HCEC 1CT (cell line): ENCODE data around the gene REEP1.
A peak's percentile ranks its signal among the peaks of the same experiment; 100 is the strongest.
"Not testable (repeated sequence)": the region's sequence is repeated elsewhere in the genome, so short reads cannot be mapped to it uniquely, and the experiment has no call there.

Source experiments
- DNase-seq: peaks from one replicate; pipeline ENCODE4 v3.0.0-alpha.2; 2017

REEP1 gene

GRCh38 chr2:86223140-86223926 is 114.1 kb downstream of the REEP1 start:
- peak; percentile 24 for DNase-seq

- DNase-seq: peak; percentile 64
Observed at GRCh38 chr2:86221066-86221684, 116.3 kb downstream of the REEP1 start.

GRCh38 chr2:86219896-86220295 is 117.5 kb downstream of the REEP1 start:
- DNase-seq: no peak

- DNase-seq: no peak
Observed at GRCh38 chr2:86218124-86218523, 119.3 kb downstream of the REEP1 start.

- no peak for DNase-seq
Observed at GRCh38 chr2:86216575-86217555, 120.6 kb downstream of the REEP1 start.

GRCh38 chr2:86214503-86214832 is 123.0 kb downstream of the REEP1 start:
- no peak for DNase-seq

- no peak for DNase-seq
Observed at GRCh38 chr2:86213699-86214502, 123.5 kb downstream of the REEP1 start.

- no peak for DNase-seq
Observed at GRCh38 chr2:86213056-86213455, 124.4 kb downstream of the REEP1 start.

GRCh38 chr2:86211796-86212188 is 125.6 kb downstream of the REEP1 start:
- DNase-seq: no peak

GRCh38 chr2:86211033-86211795 is 126.2 kb downstream of the REEP1 start:
- DNase-seq: no peak

GRCh38 chr2:86204458-86204857 is 133.0 kb downstream of the REEP1 start:
- no peak for DNase-seq

- DNase-seq: no peak
Observed at GRCh38 chr2:86203614-86204013, 133.8 kb downstream of the REEP1 start.

- no peak for DNase-seq
Observed at GRCh38 chr2:86202702-86203101, 134.7 kb downstream of the REEP1 start.

GRCh38 chr2:86202336-86202692 is 135.1 kb downstream of the REEP1 start:
- DNase-seq: no peak

GRCh38 chr2:86201671-86202335 is 135.6 kb downstream of the REEP1 start:
- DNase-seq: no peak

GRCh38 chr2:86200564-86200963 is 136.9 kb downstream of the REEP1 start:
- not testable (repeated sequence) for DNase-seq

GRCh38 chr2:86199834-86200177 is 137.6 kb downstream of the REEP1 start:
- no peak for DNase-seq

- DNase-seq: no peak
Observed at GRCh38 chr2:86195808-86196387, 141.5 kb downstream of the REEP1 start.

GRCh38 chr2:86195055-86195807 is 142.2 kb downstream of the REEP1 start, which contains the start of gene IMMT:
Gene IMMT (minus strand): TSS chr2:86195462. CDS start chr2:86195382, 80 bp downstream.
- peak; percentile 94 for DNase-seq

- DNase-seq: peak; percentile 97
Observed at GRCh38 chr2:86194751-86195054, 142.7 kb downstream of the REEP1 start.
